ENCODE results near the gene P2RY2.
"Not testable (repeated sequence)": the region's sequence is repeated elsewhere in the genome, so short reads cannot be mapped to it uniquely, and the experiment has no call there.

P2RY2 gene

GRCh38 chr11:73267906-73268540, 49.9 kb downstream of the P2RY2 start:
- no peak for DNase-seq (ENCODE audit: low read depth)

DNA sequence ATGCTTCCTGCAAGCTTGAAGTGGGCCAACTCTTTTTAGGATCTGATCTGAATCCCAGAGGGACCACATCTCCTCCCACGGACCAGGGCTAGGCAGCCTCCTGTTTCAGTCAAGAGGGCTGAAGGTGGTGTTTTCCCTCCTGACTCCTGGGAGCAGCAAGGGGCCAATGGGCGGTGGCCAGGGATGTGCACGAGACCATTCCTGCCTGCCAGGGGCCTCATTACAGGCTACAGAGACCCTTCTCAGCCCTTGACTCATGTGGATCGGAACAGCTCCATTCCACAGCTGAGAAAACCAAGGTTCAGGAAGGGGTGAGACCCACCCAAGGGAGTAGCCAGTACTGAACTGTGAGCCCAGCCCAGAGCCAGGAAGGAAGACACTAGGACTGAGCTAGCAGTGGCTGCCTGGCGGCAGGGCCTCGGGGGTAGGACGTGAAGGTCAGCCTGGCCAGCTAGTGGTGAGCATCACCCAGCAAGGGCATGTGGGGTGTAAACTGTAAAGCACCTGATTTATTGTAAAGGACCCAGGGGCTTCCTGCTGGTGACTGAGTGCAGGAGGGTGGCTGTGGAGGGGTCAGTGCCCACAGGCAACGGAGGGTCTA, 50.7 kb downstream of the P2RY2 start:
- DNase-seq (ENCODE audit: low read depth): no peak

DNA sequence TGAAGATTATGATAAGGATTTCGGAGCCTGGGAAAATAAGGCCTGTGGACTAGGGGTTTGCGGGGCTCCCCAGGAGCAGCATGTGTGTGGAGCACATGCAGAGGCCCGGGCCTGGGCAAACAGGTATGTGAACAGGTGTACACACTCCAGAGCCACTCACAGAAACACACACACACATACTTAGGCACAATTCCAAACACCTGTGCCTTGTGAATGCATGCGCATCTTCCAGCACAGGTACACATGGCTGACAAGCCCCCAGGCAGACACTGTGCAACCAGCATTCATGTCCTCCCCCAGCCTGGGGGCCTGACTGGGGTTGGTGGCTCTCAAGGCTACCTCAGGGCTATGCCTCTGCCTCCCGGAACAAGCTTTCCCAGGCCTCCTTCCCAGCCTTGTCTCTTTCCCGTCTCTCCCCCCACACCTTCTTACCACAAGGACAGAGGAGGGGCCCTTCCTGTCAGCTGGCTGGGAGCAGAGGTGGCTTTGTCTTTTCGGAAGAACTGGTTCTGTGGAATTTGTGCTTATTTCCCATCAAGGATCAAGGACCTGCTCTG, 51.5 kb downstream of the P2RY2 start:
- no peak for DNase-seq (ENCODE audit: low read depth)

- no peak for DNase-seq (ENCODE audit: low read depth)
Observed at GRCh38 chr11:73270016-73270854, 52.2 kb downstream of the P2RY2 start.

DNA sequence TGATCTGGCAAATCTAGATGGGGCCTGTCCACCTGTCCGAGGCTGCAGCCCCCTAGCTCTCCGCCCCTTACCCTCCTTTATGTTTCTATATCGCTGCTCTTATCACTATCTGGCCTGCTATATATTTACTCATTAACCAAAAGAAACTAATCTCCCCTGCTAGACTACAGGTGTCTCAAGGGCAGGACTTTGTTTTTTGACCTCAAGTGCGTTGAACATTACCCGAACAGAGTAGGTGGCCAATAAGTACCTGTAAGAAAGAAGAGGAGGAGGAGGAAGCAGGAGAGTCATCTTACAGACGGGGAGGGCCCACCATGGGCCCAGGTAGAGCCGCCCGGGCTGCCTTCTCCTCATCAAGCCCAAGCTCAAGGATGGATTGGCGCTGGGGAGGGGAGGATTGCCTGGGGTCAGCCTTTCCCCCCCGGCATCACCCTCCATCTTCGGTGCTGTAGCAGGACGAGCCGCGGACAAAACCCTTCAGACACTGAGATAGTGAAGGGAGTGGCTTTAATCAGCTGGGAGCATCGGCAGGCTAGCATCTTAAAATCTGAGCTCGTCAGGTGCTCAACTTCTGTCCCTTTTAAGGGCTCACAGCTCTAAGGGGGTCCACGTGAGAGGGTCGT, 52.9 kb downstream of the P2RY2 start:
- no peak for DNase-seq (ENCODE audit: low read depth)

GRCh38 chr11:73271478-73271865, 53.4 kb downstream of the P2RY2 start:
- DNase-seq (ENCODE audit: low read depth): not testable (repeated sequence)

DNA sequence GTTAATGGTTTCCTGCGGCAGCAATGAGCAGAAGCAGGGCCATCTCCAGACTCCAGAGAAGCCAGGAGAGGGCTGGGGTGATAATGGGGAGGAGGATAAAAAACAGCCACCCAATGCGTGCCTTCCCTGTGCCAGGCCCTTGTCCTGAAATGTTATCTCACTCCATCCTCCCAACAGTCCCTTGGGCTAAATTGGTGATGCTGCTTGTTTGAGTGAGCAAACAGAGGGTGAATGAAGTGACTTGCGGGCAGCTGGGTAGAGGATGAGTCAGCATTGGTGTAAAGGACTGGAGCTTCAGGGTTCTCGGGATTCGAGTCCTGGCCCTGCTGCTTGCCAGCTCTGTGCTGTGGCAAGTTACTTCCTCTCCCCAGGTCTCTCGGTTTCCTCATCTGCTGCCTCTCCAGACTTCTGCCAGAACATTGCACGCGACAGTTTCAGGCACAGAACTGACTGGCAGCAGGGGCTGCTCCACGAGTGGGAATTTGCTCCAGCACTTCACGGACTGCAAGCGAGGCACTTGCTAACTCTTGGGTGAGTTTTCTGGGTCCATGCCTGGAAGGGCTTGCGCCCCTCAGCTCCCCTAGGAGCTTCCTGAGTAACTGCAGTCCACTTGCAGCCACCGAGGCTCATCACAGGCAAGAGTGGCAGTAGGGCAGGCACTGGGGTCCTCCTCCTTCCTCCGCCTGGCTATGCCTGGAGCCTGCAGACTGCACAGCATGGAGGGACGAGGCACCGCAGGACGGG, 54.0 kb downstream of the P2RY2 start, which contains the start of gene P2RY6:
P2RY6 (plus strand) TSS at position 403 of the 744 bp plus-strand sequence. CDS start 24,181 bp downstream, outside the sequence.
- no peak for DNase-seq (ENCODE audit: low read depth)

DNA sequence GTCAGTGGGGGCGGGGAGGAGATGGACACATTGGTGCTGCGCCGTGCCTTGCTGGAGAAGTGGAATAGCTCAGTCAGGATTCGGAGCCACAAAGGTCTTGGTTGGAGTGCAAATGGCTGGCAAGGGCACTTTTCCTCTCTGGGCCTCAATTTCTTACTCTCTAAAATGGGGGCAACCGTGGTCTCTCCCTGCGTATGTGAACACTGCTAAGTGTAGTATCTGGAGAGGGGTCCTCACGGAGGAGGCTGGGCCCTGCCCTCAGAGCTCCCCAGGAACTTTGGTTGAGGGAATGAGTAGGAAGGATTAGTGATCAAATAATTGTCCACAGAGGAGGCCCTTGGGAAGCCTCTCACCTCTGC, 54.6 kb downstream of the P2RY2 start:
- DNase-seq (ENCODE audit: low read depth): no peak

- no peak for DNase-seq (ENCODE audit: low read depth)
Observed at GRCh38 chr11:73273222-73273895, 55.3 kb downstream of the P2RY2 start.

GRCh38 chr11:73274191-73274590, 56.1 kb downstream of the P2RY2 start:
- DNase-seq (ENCODE audit: low read depth): not testable (repeated sequence)

DNA sequence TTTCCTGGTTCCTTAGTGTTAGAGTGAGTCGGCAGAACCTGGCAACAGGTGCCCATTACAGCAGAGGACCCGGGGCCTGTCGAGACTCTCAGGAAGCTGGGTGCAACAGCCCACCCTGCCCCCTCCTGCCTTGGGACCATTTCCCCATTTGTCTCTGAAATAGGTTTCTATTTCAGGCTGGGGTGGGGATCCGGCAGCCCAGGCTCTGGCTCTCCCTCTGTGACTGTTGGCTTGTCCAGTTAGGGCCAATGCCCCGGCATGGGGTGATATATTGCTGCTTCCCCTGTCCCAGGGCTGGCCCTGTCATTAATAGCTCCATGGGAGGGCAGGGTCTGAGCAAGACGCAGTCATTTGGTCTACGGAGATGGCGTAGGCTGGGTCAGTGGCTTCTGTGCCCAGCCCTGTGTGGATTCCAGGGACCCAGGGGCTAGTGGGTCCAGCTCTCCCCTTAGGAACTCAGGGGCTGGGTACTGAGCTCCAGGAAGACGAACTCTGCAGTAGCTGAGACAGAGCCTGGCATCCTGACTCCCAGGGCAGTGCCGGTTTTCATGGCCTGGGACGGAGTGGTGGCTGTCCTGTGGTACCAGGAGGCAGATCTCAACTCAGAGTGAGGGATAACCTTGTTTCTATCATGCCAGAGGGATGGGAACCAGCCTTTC, 56.8 kb downstream of the P2RY2 start:
- DNase-seq (ENCODE audit: low read depth): no peak

GRCh38 chr11:73275381-73275750, 57.3 kb downstream of the P2RY2 start:
- DNase-seq (ENCODE audit: low read depth): no peak

DNA sequence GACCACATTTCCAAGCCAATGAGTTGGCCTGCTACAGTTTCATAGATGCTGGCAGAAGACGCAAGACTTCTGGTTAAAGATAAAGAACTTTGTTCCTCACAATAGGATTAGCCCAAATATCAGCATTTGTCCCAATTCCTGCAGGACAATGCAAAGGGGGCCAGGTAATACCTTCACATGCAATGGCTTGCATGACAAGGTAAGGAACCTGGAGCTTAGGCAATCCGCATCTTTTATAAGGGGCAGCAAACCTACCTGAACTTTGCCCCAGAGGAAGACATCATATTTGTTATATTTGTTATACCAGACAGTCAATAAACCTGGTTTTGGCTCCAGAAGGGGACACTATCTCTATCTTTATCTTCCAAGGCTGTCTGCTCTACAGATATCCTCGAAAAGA, 59.4 kb downstream of the P2RY2 start:
- DNase-seq (ENCODE audit: low read depth): no peak

GRCh38 chr11:73280626-73281025, 62.5 kb downstream of the P2RY2 start:
- no peak for DNase-seq (ENCODE audit: low read depth)

DNA sequence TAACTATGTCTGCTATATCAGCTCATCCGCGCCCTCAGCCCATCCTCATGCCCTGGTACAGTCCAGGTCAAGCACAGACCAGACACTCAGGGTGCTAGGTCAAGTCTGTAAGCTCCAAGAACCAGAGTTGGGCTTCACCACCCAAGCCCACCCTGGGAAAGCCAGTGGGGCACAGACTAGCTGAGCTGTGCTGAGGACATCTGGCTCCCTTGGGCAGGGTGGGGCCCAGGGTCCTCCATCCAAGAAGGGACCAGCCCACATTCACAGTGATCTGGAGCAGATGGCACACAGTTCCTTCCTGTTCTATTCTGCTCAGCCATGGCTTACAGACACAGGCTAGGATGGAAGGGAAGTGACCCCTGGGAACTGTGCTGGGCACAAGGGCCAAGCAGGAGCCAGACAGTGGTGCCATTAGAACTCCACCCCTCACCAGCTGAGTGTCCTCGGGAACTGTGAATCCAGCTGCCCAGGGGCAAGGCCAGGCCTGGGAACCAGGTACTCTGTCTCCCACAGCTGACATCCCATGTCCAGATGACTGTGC, 63.2 kb downstream of the P2RY2 start:
- no peak for DNase-seq (ENCODE audit: low read depth)

GRCh38 chr11:73281796-73282660, 63.9 kb downstream of the P2RY2 start:
- DNase-seq (ENCODE audit: low read depth): no peak

DNA sequence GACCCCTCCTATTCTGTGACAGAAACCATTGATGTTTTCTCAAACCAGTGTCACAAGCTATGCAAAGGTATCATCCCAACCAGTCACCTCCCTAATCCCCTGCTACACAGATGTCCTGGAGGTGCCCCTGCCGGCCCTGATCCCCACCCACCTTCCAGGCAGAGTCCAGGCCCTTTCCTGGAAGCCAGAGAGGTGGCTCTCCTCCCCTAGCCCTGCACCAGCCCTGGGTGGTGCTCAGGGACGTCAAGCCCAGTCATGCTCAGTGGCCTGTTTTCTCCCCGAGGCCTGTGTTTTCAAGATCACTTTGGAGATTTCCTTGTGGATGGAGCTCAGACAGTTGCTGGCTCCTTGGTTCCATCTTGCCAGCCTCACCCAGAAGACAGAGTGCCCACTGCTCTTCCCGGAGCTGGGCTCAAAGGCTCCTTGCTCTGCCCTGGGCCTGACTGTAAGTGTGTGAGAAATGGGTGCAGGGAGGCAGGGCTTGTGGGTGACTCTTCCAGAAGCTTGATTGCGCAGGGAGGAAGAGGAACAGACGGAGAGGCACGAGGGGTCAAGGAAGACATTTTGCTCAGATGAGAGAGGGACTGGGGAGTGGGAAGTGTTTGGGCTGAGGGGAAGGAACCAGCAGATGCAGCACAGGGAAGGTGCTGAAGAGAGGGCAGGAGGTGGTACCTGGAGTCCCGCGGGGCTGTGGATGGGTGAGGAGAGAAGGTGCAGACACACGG, 65.4 kb downstream of the P2RY2 start:
- DNase-seq (ENCODE audit: low read depth): no peak

GRCh38 chr11:73284106-73284505, 66.0 kb downstream of the P2RY2 start:
- no peak for DNase-seq (ENCODE audit: low read depth)

DNA sequence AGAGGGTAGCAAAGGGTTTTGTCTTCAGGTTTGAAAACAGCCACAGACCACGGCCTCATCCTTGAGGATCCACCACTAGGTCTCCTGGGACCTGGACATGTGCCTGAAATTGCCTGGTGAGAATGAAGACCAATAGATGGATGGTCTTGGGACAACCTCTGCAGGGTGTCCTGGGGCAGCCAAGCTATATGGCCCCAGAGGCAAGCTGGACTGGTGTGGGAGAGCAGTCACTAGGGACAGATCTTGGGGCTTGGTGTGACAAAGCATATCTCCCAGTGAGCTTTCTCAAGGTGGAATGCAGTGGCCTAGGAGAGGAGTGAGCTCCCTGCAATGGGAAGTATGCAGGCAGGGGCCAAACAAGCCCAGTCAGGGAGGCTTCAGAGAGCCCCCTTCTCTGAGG, 67.6 kb downstream of the P2RY2 start:
- no peak for DNase-seq (ENCODE audit: low read depth)

Data from stimulated activated CD8-positive, alpha-beta memory T cell treated with anti-CD3 and anti-CD28 coated beads, Interleukin-15, amount 100 ng/mL, for 1 hour (primary cell).